Measurements from ENCODE around the gene ALDH1B1. TPM values are rescaled to one million over a fixed set of nuclear protein-coding genes. Genes with fewer than 3 reads are reported as not detected.
A peak's percentile ranks its signal among the peaks of the same experiment; 100 is the strongest.

The ALDH1B1 gene
- total RNA-seq, 1 experiment from 2014 or later, result 46.6 TPM

- TF ChIP-seq ZFX (IDR thresholded peaks at IDR 0.05), result no peak
- TF ChIP-seq ZBTB33 (IDR thresholded peaks at IDR 0.05; ENCODE audit: extremely low read depth, insufficient replicate concordance, low read length), result no peak
- no peak for TF ChIP-seq REST (IDR thresholded peaks at IDR 0.05; ENCODE audit: low read depth)
- TF ChIP-seq ZNF274 (IDR thresholded peaks at IDR 0.05; ENCODE audit: low read depth, low read length), result no peak
- no peak for TF ChIP-seq EZH2 (IDR thresholded peaks at IDR 0.05)
- no peak for TF ChIP-seq MAX (IDR thresholded peaks at IDR 0.05)
- no peak for TF ChIP-seq TCF7L2 (IDR thresholded peaks at IDR 0.05; ENCODE audit: borderline replicate concordance, extremely low read depth, insufficient read depth, insufficient read length)
- no peak for TF ChIP-seq EGR1 (IDR thresholded peaks at IDR 0.05; ENCODE audit: low read depth)
- no peak for TF ChIP-seq POLR2A (IDR thresholded peaks at IDR 0.05; ENCODE audit: borderline replicate concordance, extremely low read depth, insufficient read depth, insufficient read length)
- POLR2A ChIA-PET, result no interaction called here
- CTCF ChIA-PET, result no interaction called here
- no peaks in the 10 kb centered on the region; the same call in 1 of the 2 replicates for H3K27me3 ChIP-seq (ENCODE audit: insufficient read depth, low read length)
- ATAC-seq, result 0 out of 2 replicates have a peak, but pooled peaks have one; percentile 46
- H3K9me3 ChIP-seq (ENCODE audit: control insufficient read depth in 1 of 2, insufficient read depth in 1 of 2, low read depth in 1 of 2, low read length in 2 of 2), result no peaks in the 10 kb centered on the region
- H3K4me1 ChIP-seq (ENCODE audit: control insufficient read depth in 1 of 2, insufficient read depth in 2 of 2, low read length in 2 of 2), result peaks cover 0 to 9% of the 10 kb centered on the region in 2 experiments; a peak in 1 of 4 replicates
- no TSS peak for BruUV-seq (replicated peaks)
- peak overlapping the region; percentile 0; the same call in 1 of the 2 replicates for H3K4me2 ChIP-seq (ENCODE audit: low read length)
- no peaks in the 10 kb centered on the region for H4K20me1 ChIP-seq (ENCODE audit: insufficient read depth)
- no peak overlapping the region for H3K27ac ChIP-seq (ENCODE audit: low read depth, low read length)
- H3K4me3 ChIP-seq (replicated peaks in 1 of 2; ENCODE audit: low read depth in 1 of 2, low read length in 2 of 2), result no peak overlapping the region
- H3K79me2 ChIP-seq (ENCODE audit: insufficient read depth, low read length), result no peaks in the 10 kb centered on the region
- H3K9ac ChIP-seq (ENCODE audit: low read length), result no peak overlapping the region
- no peaks in the 10 kb centered on the region for H3K9me2 ChIP-seq (ENCODE audit: insufficient read depth)
- H2AFZ ChIP-seq (ENCODE audit: low read depth, low read length, poor library complexity, severe bottlenecking), result peak overlapping the region; percentile 16
- H3K36me3 ChIP-seq (ENCODE audit: control insufficient read depth in 1 of 2, insufficient read depth in 2 of 2, low read length in 2 of 2), result no peaks in the 10 kb centered on the region
- intact Hi-C loops (cut with micrococcal nuclease), result no loop called here
- DNase-seq (ENCODE audit: low read depth, low spot score), result no peak
- RAD21 ChIA-PET (ENCODE audit: low non-redundant PET in 1 of 2, low total read pairs in 2 of 2, uncharacterized antibody in 2 of 2, unreplicated experiment in 2 of 2), result no interaction called here
Measured at GRCh38 chr9:38443181-38443580, 50.7 kb downstream of the ALDH1B1 start.

Measured in HCT116 (cell line).